SK-N-SH (cell line): ENCODE data around the gene CLEC10A. TPM values are rescaled to one million over a fixed set of nuclear protein-coding genes. Genes with fewer than 3 reads are reported as not detected.

Experiments used
- CTCF ChIA-PET: fragments of 300-600, 350-600 bp; formaldehyde crosslinking; extraction: SDS; loops from one replicate; lab custom pipeline; 2021; lab: Yijun Ruan, JAX
- POLR2A ChIA-PET: fragments of 350-600 bp; sonication (Branson Sonifier 250); formaldehyde crosslinking; extraction: SDS; loops from one replicate; lab custom pipeline; 2020; ENCODE audit warnings: antibody characterized with exemption, inconsistent platforms; lab: Yijun Ruan, JAX
- DNase-seq: peaks from one replicate; pipeline ENCODE4 v3.0.0; 2012
- H2AFZ ChIP-seq: fragments of 200-600 bp; sonication (generic); 2 replicates; pipeline ENCODE4 v1.8.1; 2016; ENCODE audit warnings: antibody characterized with exemption, mild to moderate bottlenecking, low read depth
- H3F3A ChIP-seq: fragments of 200-600 bp; sonication (generic); replicated peaks from 2 replicates; pipeline ENCODE3; 2016; ENCODE audit warnings: antibody characterized with exemption, mild to moderate bottlenecking; ENCODE audit not compliant: insufficient read depth
- H3K27ac ChIP-seq, 2 experiments: fragments of 200-500 bp in 1 of 2; fragments of 200-600 bp in 1 of 2; sonication (Bioruptor generic) in 1 of 2; sonication (generic), shearing (Covaris generic) in 1 of 2; 2 replicates each; pipeline versions ENCODE4 v1.5.1 to v1.6.1; 2014 to 2016; ENCODE audit warnings: low read depth in 2 of 2, inconsistent platforms in 1 of 2, low read length in 1 of 2, mild to moderate bottlenecking in 1 of 2, mixed read lengths in 1 of 2
- H3K27me3 ChIP-seq: fragments of 200-600 bp; sonication (generic), shearing (Covaris generic); 2 replicates; pipeline ENCODE4 v1.6.1; 2016; ENCODE audit warnings: mixed run types; ENCODE audit not compliant: insufficient read depth
- H3K36me3 ChIP-seq, 2 experiments: fragments of 200-500 bp in 1 of 2; fragments of 200-600 bp in 1 of 2; sonication (Bioruptor generic) in 1 of 2; sonication (generic) in 1 of 2; replicated peaks in 1 of 2; 2 replicates each; pipeline versions ENCODE3 to v1.5.1; 2014 to 2016; ENCODE audit warnings: low read length in 1 of 2, mild to moderate bottlenecking in 1 of 2; ENCODE audit not compliant: insufficient read depth in 2 of 2, control insufficient read depth in 1 of 2
- H3K4me1 ChIP-seq, 2 experiments: fragments of 200-500 bp in 1 of 2; fragments of 200-600 bp in 1 of 2; sonication (Bioruptor generic) in 1 of 2; sonication (generic), shearing (Covaris generic) in 1 of 2; 2 replicates each; pipeline versions ENCODE4 v1.5.1 to v1.6.1; 2014 to 2016; ENCODE audit warnings: low read depth in 1 of 2, low read length in 1 of 2, mixed run types in 1 of 2; ENCODE audit not compliant: insufficient read depth in 2 of 2, control insufficient read depth in 1 of 2
- H3K4me2 ChIP-seq: fragments of 200-600 bp; sonication (generic), shearing (Covaris generic); 2 replicates; pipeline ENCODE4 v1.6.1; 2017; ENCODE audit warnings: mixed run types
- H3K4me3 ChIP-seq, 2 experiments: fragments of 200-500 bp in 1 of 2; fragments of 200-600 bp in 1 of 2; sonication (Bioruptor generic) in 1 of 2; sonication (generic), shearing (Covaris generic) in 1 of 2; 2 replicates each; pipeline versions ENCODE4 v1.5.1 to v1.8.1; 2014 to 2016; ENCODE audit warnings: low read depth in 2 of 2, inconsistent platforms in 1 of 2, low read length in 1 of 2, mild to moderate bottlenecking in 1 of 2, mixed read lengths in 1 of 2, moderate library complexity in 1 of 2
- H3K79me2 ChIP-seq: fragments of 200-600 bp; sonication (generic); 2 replicates; pipeline ENCODE4 v1.8.1; 2017; ENCODE audit warnings: mild to moderate bottlenecking; ENCODE audit not compliant: insufficient read depth
- H3K9ac ChIP-seq: fragments of 200-600 bp; sonication (generic); 2 replicates; pipeline ENCODE4 v1.6.1; 2017; ENCODE audit warnings: mixed run types
- H3K9me2 ChIP-seq: fragments of 200-600 bp; sonication (generic); 2 replicates; pipeline ENCODE4 v1.6.1; 2017; ENCODE audit warnings: mixed run types
- H3K9me3 ChIP-seq: fragments of 200-600 bp; sonication (generic); 2 replicates; pipeline ENCODE4 v1.6.1; 2017; ENCODE audit warnings: mixed run types, mild to moderate bottlenecking, moderate library complexity
- H4K20me1 ChIP-seq: fragments of 200-600 bp; sonication (generic); 2 replicates; pipeline ENCODE4 v1.6.1; 2017; ENCODE audit warnings: mild to moderate bottlenecking, mixed run types; ENCODE audit not compliant: insufficient read depth
- CHD2 ChIP-seq: fragments of 150-350 bp; IDR thresholded peaks from 2 replicates; pipeline ENCODE4 v1.6.1; 2018; ENCODE audit warnings: low read length; ENCODE audit not compliant: partially characterized antibody
- CTCF ChIP-seq: fragments of 200-600 bp; sonication (generic); IDR thresholded peaks from 2 replicates; pipeline ENCODE4 v1.6.1; 2017; ENCODE audit warnings: antibody characterized with exemption, mild to moderate bottlenecking, moderate library complexity
- ELF1 ChIP-seq: IDR thresholded peaks from 2 replicates; pipeline ENCODE4 v1.4.0; 2012
- FOXM1 ChIP-seq: IDR thresholded peaks from 2 replicates; pipeline ENCODE4 v1.4.0; 2012; ENCODE audit warnings: low read depth, mild to moderate bottlenecking
- GABPA ChIP-seq: IDR thresholded peaks from 2 replicates; pipeline ENCODE4 v1.4.0; 2012; ENCODE audit warnings: low read depth, mild to moderate bottlenecking
- MAX ChIP-seq: IDR thresholded peaks from 2 replicates; pipeline ENCODE4 v1.4.0; 2012; ENCODE audit warnings: low read depth
- MEF2A ChIP-seq: IDR thresholded peaks from 2 replicates; pipeline ENCODE4 v1.4.0; 2012; ENCODE audit warnings: low read depth, borderline replicate concordance
- NFIC ChIP-seq: IDR thresholded peaks from 2 replicates; pipeline ENCODE4 v1.4.0; 2012; ENCODE audit warnings: borderline replicate concordance
- NRF1 ChIP-seq: IDR thresholded peaks from 2 replicates; pipeline ENCODE4 v1.6.1; 2012; ENCODE audit warnings: low read depth, mild to moderate bottlenecking, low read length
- POLR2AphosphoS5 ChIP-seq: IDR thresholded peaks from 2 replicates; pipeline ENCODE4 v1.6.1; 2012; ENCODE audit warnings: low read depth, low read length
- RCOR1 ChIP-seq: fragments of 150-350 bp; IDR thresholded peaks from 2 replicates; pipeline ENCODE4 v1.6.1; 2017; ENCODE audit warnings: antibody characterized with exemption, low read length
- REST ChIP-seq: IDR thresholded peaks from 2 replicates; pipeline ENCODE4 v1.6.1; 2012; ENCODE audit warnings: mild to moderate bottlenecking, low read depth, low read length, moderate library complexity
- RXRA ChIP-seq: IDR thresholded peaks from 2 replicates; pipeline ENCODE4 v1.4.0; 2012; ENCODE audit warnings: low read depth, mild to moderate bottlenecking, borderline replicate concordance
- SIN3A ChIP-seq: IDR thresholded peaks from 2 replicates; pipeline ENCODE4 v1.6.1; 2012; ENCODE audit warnings: low read depth, mild to moderate bottlenecking, low read length, moderate library complexity, borderline replicate concordance
- TAF1 ChIP-seq: IDR thresholded peaks from 2 replicates; pipeline ENCODE4 v1.6.1; 2012; ENCODE audit warnings: low read depth, mild to moderate bottlenecking, low read length, moderate library complexity, borderline replicate concordance
- TCF12 ChIP-seq: IDR thresholded peaks from 2 replicates; pipeline ENCODE4 v1.4.0; 2012
- USF1 ChIP-seq: IDR thresholded peaks from 2 replicates; pipeline ENCODE4 v1.4.0; 2012; ENCODE audit warnings: low read depth, borderline replicate concordance
- USF2 ChIP-seq: fragments of 150-350 bp; IDR thresholded peaks from 2 replicates; pipeline ENCODE4 v1.6.1; 2017; ENCODE audit warnings: antibody characterized with exemption, low read length, low read depth, borderline replicate concordance
- YY1 ChIP-seq: IDR thresholded peaks from 2 replicates; pipeline ENCODE4 v1.4.0; 2012; ENCODE audit warnings: low read depth, mild to moderate bottlenecking
- ZBTB33 ChIP-seq: IDR thresholded peaks from 2 replicates; pipeline ENCODE4 v1.4.0; 2012; ENCODE audit warnings: low read depth, borderline replicate concordance
- WGBS: methylation state at CpG from one replicate; pipeline ENCODE4 v1.1.6; 2017; ENCODE audit warnings: low lambda C conversion rate; 5-methylcytosine and 5-hydroxymethylcytosine counted together
- polyA plus RNA-seq, 3 experiments: library from polyadenylated mRNA; depleted of rRNA; stranded (reverse); fragments of >200 nt; gene quantifications; 2 replicates each; pipeline ENCODE4 v1.2.3, GENCODE V29; 2012

Gene CLEC10A
- polyA plus RNA-seq, 1 of the 3 experiments (the other 2 are of a cell fraction) = not detected

- Histone ChIP-seq H2AFZ (no peak overlapping the region), H3K27ac (no peak overlapping the region), H3K36me3 (no peaks in the 10 kb centered on the region), H3K4me1 (peaks cover 0 to 9% of the 10 kb centered on the region in 2 experiments; a peak in 1 of 4 replicates), H4K20me1 (no peaks in the 10 kb centered on the region), H3K4me2 (no peak overlapping the region), H3K27me3 (peaks cover 31% of the 10 kb centered on the region), H3K79me2 (no peaks in the 10 kb centered on the region), H3F3A (no peaks in the 10 kb centered on the region), H3K9me2 (no peaks in the 10 kb centered on the region), H3K4me3 (no peak overlapping the region), H3K9me3 (no peaks in the 10 kb centered on the region), H3K9ac (no peak overlapping the region)
- no peak for TF ChIP-seq TCF12
- no peak for TF ChIP-seq SIN3A
- no peak for TF ChIP-seq ZBTB33
- TF ChIP-seq MAX = no peak
- TF ChIP-seq CTCF = no peak
- TF ChIP-seq TAF1 = no peak
- no peak for TF ChIP-seq USF1
- TF ChIP-seq NRF1 = no peak
- no peak for TF ChIP-seq USF2
- TF ChIP-seq RCOR1 = no peak
- no peak for TF ChIP-seq RXRA
- no peak for TF ChIP-seq ELF1
- TF ChIP-seq FOXM1 = no peak
- no peak for TF ChIP-seq CHD2
- TF ChIP-seq GABPA = no peak
- TF ChIP-seq POLR2AphosphoS5 = no peak
- no peak for TF ChIP-seq NFIC
- no peak for TF ChIP-seq REST
- TF ChIP-seq YY1 = no peak
- TF ChIP-seq MEF2A = no peak
- no peak for DNase-seq
- 2% methylated on average over 1 of the region's 1 CpG for WGBS
- CTCF ChIA-PET = interaction anchor here (1.4 kb wide), 1 partner anchor 22 kb away, joined by 4 read pairs; no protein-coding TSS in a partner anchor
- POLR2A ChIA-PET = no interaction called here
Observed at GRCh38 chr17:7068268-7068667, 11.8 kb downstream of the CLEC10A start.
